Measurements from ENCODE around the gene ABCC3.

The ABCC3 gene

DNA sequence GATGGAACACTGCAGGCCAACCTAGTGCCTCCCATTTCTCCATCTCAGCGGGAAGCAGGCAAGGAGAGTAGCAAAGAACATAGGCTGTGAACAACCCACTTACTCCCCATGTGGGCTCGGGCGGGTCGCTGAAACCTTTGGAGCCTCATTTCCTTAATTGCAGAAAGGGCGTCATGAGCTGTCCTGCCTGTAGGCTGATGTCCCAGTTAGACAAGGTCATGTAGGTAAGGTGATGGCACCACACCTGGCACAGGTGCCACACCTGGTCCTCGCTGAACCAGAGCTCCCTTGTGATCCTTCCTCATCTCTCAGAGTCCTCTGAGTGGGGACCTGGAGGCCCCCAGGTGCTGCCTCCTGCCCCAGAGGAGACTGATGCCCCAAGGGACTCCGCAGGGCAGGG is 22.9 kb downstream of the ABCC3 start:
- peaks cover 6% of the 10 kb centered on the region for H3K9me3 Mint-ChIP-seq
- peaks cover 2% of the 10 kb centered on the region for H3K27me3 Mint-ChIP-seq (ENCODE audit: low read depth)
- DNase-seq (ENCODE audit: low spot score): no peak
- no peaks in the 10 kb centered on the region for H3K36me3 Mint-ChIP-seq (ENCODE audit: low read depth)
- H3K4me3 Mint-ChIP-seq: no peak overlapping the region
- H3K27ac Mint-ChIP-seq: no peak overlapping the region
- peaks cover 15% of the 10 kb centered on the region for H3K4me1 Mint-ChIP-seq (ENCODE audit: low read depth)

DNA sequence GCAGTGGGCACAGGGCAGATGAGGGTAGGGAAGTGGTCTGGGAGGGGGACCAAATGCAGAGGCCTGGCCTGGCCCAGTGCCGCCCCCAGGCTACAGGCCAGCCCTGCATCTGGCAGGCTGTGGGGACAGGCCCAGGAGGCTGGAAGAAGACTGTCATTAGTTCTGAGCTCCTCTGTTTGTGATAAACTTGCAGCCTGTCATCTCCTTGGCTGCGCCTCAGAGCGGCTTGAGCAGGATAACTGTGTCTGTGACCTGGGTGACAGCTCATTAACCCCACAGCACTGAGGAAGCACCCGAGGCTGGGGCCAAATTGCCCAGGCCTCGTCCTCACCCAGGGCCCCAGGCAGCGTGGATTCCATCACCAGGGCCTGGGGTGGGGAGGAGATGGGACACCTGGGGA is 23.9 kb downstream of the ABCC3 start:
- Mint-ChIP-seq H3K9me3 (peaks cover 6% of the 10 kb centered on the region), H3K4me3 (no peak overlapping the region), H3K4me1 (ENCODE audit: low read depth) (peaks cover 15% of the 10 kb centered on the region), H3K27me3 (ENCODE audit: low read depth) (no peaks in the 10 kb centered on the region), H3K27ac (no peak overlapping the region), H3K36me3 (ENCODE audit: low read depth) (no peaks in the 10 kb centered on the region)
- no peak for DNase-seq (ENCODE audit: low spot score)

DNA sequence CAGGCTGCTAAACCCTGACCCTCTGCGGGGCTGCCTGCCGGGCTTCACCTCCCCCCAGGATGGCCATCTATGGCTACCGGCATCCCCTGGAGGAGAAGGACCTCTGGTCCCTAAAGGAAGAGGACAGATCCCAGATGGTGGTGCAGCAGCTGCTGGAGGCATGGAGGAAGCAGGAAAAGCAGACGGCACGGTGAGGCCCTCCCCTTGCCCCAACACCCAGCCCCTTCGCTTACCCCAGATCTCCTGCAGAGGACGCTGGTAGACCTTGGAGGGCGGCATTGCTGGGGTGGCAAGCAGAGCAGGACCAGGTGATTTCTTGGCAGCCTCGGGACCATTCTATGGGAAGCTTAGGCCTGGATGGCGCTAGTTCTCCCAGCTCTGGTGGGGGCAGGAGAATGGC is 24.5 kb downstream of the ABCC3 start:
- Mint-ChIP-seq H3K4me1 (ENCODE audit: low read depth) (peaks cover 15% of the 10 kb centered on the region), H3K27me3 (ENCODE audit: low read depth) (no peaks in the 10 kb centered on the region), H3K4me3 (no peak overlapping the region), H3K9me3 (peaks cover under 1% of the 10 kb centered on the region), H3K36me3 (ENCODE audit: low read depth) (no peaks in the 10 kb centered on the region), H3K27ac (no peak overlapping the region)
- DNase-seq (ENCODE audit: low spot score): no peak

DNA sequence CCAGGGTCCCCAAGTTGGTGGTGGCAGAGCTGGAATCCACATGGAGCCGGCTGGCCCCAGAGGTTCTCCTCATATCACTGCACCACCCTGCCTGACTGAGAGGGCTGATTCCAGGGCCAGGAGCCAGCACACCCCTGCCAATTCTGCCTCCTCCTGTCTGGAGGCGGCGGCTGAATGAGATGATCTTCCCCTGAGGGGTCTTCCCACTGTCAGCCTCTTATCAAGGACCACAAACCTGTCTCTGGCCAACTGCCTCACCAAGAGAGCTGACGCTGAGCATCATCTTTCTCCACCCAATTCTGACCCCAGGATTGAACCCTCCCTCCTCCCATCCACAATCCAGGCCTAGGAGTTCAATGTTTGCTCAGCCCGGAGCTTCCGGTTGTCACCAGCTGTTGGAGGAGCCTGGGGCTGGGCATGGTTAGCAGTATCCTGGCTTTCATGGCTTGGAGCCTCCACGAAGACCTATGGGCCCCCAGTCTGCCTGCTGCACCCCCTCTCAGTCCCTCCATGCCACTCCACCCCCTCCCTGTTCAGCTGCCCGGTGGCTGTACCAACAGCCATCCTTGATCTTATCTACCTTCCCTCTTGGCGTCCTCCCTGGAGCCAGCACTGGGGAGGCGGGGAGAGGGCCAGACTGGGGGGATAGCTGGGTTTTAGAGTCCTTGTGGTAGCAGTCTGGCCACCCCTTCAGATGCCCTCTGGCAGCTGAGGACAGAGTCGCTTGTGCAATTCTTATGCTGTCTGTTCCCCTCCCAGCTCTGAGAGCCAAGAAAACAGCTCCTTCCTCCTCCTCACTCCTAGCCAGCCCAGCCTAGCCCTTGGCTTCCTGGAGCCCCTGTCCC is 25.6 kb downstream of the ABCC3 start:
- no peak overlapping the region for H3K27ac Mint-ChIP-seq
- no peaks in the 10 kb centered on the region for H3K9me3 Mint-ChIP-seq
- DNase-seq (ENCODE audit: low spot score): no peak
- H3K36me3 Mint-ChIP-seq (ENCODE audit: low read depth): no peaks in the 10 kb centered on the region
- H3K4me3 Mint-ChIP-seq: no peak overlapping the region
- peaks cover 15% of the 10 kb centered on the region for H3K4me1 Mint-ChIP-seq (ENCODE audit: low read depth)
- H3K27me3 Mint-ChIP-seq (ENCODE audit: low read depth): no peaks in the 10 kb centered on the region

DNA sequence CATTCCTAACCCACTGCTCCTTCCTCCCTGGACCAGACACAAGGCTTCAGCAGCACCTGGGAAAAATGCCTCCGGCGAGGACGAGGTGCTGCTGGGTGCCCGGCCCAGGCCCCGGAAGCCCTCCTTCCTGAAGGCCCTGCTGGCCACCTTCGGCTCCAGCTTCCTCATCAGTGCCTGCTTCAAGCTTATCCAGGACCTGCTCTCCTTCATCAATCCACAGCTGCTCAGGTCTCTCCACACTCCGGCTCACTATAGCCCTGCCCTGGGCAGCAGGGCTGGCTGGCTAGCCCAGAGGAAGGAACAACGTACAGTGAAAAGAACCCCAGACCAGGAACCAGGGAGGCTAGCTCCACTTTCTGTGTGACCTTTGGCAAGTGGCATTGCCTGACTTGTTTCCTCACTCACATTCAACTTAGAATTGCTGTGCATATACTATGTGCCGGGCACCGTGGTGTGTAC is 26.2 kb downstream of the ABCC3 start:
- no peak for DNase-seq (ENCODE audit: low spot score)
- Mint-ChIP-seq H3K36me3 (ENCODE audit: low read depth) (no peaks in the 10 kb centered on the region), H3K4me3 (no peak overlapping the region), H3K9me3 (no peaks in the 10 kb centered on the region), H3K4me1 (ENCODE audit: low read depth) (peaks cover 15% of the 10 kb centered on the region), H3K27ac (peak overlapping the region; percentile 24), H3K27me3 (ENCODE audit: low read depth) (no peaks in the 10 kb centered on the region)

DNA sequence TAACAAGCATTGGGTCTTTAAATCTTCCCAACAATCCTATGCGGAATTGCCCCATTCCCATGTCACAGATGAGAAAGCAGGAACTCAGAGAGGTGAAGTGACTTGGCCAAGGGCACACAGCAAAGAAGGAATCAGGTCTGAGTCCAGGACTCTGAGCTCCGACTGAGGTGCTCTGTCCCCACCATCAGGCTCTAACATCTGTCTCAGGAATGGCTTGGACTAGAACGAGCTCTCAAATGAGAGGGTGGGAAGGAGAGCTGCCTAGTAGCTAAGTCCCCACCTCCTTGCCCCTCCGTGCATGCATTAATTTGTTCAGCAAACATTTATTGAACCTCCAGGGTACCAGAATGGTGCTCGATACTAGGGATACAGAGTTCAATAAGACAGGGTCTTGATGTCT is 26.7 kb downstream of the ABCC3 start:
- no peaks in the 10 kb centered on the region for H3K27me3 Mint-ChIP-seq (ENCODE audit: low read depth)
- H3K27ac Mint-ChIP-seq: peak overlapping the region; percentile 86
- peaks cover 15% of the 10 kb centered on the region for H3K4me1 Mint-ChIP-seq (ENCODE audit: low read depth)
- no peak for DNase-seq (ENCODE audit: low spot score)
- no peaks in the 10 kb centered on the region for H3K36me3 Mint-ChIP-seq (ENCODE audit: low read depth)
- peak overlapping the region; percentile 52 for H3K4me3 Mint-ChIP-seq
- no peaks in the 10 kb centered on the region for H3K9me3 Mint-ChIP-seq

DNA sequence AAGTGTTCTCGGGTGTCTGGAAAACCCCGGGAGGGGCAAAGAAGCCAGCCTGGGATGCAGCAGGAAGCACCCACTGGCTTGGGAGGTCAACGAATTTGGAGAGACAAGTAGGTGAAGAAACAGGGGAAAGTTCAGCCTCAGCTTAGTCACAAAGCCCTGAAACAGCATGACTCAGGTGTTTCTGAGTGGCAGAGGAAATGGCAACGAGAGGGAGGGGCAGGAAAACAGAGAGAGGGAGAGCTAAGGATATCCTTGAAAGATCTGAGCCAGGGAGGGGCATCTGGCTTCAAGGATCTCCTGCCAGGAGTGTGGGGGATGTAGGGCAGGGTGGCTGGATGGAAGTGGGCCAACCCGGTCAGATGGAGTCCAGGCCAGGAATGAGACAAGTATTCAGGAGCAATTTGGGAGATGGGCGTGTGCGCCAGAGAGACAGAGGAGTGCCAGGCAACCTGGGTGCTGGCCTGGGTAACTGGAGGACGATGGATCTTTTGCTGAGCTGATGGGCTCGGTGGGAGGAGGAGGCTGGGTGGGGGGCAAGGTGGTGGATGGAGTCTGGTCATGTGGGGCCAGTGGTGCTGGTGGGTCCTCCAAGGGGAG is 27.2 kb downstream of the ABCC3 start:
- H3K27me3 Mint-ChIP-seq (ENCODE audit: low read depth): no peaks in the 10 kb centered on the region
- peaks cover 15% of the 10 kb centered on the region for H3K4me1 Mint-ChIP-seq (ENCODE audit: low read depth)
- peak overlapping the region; percentile 52 for H3K4me3 Mint-ChIP-seq
- DNase-seq (ENCODE audit: low spot score): peak; percentile 35
- H3K27ac Mint-ChIP-seq: peak overlapping the region; percentile 86
- H3K36me3 Mint-ChIP-seq (ENCODE audit: low read depth): no peaks in the 10 kb centered on the region
- H3K9me3 Mint-ChIP-seq: no peaks in the 10 kb centered on the region

DNA sequence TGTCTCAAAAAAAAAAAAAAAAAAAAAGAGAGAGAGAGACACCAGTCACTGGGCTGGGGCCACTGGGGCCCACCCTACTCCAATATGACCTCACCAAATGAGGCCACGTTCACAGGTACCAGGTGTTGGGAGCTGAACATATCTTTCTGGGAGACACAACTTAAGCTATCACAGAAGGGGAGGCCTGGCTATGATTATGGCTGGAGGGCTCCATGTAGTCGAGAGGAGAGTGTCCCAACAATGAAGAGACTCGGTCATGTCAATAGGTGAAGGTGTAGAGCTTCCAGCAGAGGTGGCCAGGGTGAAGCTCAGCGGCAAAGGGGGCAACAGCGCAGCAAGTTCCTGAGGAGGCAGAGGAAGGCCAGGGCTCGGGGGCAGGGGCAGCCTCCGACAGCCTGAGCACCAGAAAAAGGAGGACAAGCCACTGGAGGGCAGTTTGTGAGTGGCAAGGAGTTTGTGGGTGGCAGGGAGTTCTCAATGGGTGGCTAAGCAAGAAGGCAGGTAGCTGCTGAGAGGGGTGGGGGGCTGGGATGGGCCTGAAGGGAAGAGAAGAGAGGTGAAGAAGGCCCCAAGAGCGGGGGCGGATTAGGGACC is 28.0 kb downstream of the ABCC3 start:
- H3K4me1 Mint-ChIP-seq (ENCODE audit: low read depth): peaks cover 15% of the 10 kb centered on the region
- H3K4me3 Mint-ChIP-seq: no peak overlapping the region
- no peaks in the 10 kb centered on the region for H3K36me3 Mint-ChIP-seq (ENCODE audit: low read depth)
- no peaks in the 10 kb centered on the region for H3K9me3 Mint-ChIP-seq
- DNase-seq (ENCODE audit: low spot score): no peak
- peak overlapping the region; percentile 86 for H3K27ac Mint-ChIP-seq
- H3K27me3 Mint-ChIP-seq (ENCODE audit: low read depth): no peaks in the 10 kb centered on the region

DNA sequence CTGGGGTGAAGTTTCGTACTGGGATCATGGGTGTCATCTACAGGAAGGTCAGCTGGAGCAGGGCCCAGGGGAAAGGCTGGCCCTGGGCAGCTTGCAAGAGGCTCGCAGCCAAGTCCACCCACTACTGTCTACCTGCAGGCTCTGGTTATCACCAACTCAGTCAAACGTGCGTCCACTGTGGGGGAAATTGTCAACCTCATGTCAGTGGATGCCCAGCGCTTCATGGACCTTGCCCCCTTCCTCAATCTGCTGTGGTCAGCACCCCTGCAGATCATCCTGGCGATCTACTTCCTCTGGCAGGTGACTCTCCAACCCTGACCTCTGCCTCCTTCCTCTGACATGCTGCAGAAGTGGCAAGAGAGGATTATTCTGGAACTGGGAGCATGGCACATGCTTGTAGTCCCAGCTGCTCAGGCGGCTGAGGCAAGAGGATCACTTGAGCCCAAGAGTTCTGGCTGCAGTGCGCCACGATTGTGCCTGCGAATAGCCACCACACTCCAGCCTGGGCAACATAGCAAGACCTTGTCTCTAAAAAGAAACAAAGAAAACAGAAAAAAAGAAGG is 29.2 kb downstream of the ABCC3 start:
- Mint-ChIP-seq H3K4me3 (no peak overlapping the region), H3K4me1 (ENCODE audit: low read depth) (peaks cover 15% of the 10 kb centered on the region), H3K9me3 (no peaks in the 10 kb centered on the region), H3K27me3 (ENCODE audit: low read depth) (no peaks in the 10 kb centered on the region), H3K36me3 (ENCODE audit: low read depth) (no peaks in the 10 kb centered on the region), H3K27ac (no peak overlapping the region)
- no peak for DNase-seq (ENCODE audit: low spot score)

DNA sequence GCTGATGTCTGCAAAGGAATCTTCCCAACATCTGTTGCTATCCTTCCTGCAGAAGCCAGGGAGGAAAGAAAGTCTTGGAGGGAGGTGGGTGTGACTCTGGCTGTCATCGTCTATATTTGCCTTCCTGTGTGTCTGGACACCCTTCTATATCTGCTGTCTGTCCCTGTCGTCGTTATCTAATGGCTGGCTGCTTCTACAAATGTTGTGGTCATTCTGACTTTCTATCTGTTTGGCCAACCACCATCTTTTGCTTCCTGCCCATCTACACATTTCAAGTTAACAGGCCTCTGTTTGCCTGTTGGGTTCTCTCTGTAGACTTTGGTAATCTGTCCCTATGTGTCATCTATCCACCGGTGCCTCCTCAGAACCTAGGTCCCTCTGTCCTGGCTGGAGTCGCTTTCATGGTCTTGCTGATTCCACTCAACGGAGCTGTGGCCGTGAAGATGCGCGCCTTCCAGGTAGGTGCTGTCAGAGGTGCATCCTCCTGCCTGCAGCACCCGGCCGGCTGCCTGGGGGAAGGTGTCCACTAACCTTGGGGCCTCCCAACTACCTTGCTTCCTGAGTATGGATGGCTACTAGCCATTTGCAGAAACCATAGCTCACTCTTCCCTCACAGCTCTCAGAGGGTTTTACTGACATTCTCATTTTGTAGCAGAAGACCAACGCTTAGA is 30.2 kb downstream of the ABCC3 start:
- no peak for DNase-seq (ENCODE audit: low spot score)
- Mint-ChIP-seq H3K36me3 (ENCODE audit: low read depth) (no peaks in the 10 kb centered on the region), H3K27me3 (ENCODE audit: low read depth) (no peaks in the 10 kb centered on the region), H3K4me3 (no peak overlapping the region), H3K27ac (no peak overlapping the region), H3K9me3 (no peaks in the 10 kb centered on the region), H3K4me1 (ENCODE audit: low read depth) (peaks cover 15% of the 10 kb centered on the region)

DNA sequence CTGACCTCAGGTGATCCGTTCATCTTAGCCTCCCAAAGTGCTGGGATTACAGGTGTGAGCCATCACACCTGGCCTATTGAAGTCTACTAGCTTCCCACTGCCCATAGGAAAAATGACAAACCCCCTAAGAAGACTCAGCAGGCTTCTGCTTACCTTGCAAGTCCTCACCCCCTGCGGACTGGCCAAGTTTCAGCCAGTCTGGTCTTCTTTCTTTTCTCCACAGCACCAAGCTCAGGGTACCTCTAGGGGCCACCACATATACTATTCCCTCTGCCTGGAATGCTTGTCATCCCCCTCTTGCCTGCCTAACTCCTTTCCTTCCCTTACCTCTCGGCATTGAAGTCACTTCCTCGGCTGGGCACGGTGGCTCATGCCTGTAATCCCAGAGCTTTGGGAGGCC is 31.2 kb downstream of the ABCC3 start:
- H3K4me3 Mint-ChIP-seq: no peak overlapping the region
- no peak for DNase-seq (ENCODE audit: low spot score)
- H3K27ac Mint-ChIP-seq: no peak overlapping the region
- no peaks in the 10 kb centered on the region for H3K9me3 Mint-ChIP-seq
- no peaks in the 10 kb centered on the region for H3K27me3 Mint-ChIP-seq (ENCODE audit: low read depth)
- peaks cover 14% of the 10 kb centered on the region for H3K4me1 Mint-ChIP-seq (ENCODE audit: low read depth)
- H3K36me3 Mint-ChIP-seq (ENCODE audit: low read depth): no peaks in the 10 kb centered on the region

DNA sequence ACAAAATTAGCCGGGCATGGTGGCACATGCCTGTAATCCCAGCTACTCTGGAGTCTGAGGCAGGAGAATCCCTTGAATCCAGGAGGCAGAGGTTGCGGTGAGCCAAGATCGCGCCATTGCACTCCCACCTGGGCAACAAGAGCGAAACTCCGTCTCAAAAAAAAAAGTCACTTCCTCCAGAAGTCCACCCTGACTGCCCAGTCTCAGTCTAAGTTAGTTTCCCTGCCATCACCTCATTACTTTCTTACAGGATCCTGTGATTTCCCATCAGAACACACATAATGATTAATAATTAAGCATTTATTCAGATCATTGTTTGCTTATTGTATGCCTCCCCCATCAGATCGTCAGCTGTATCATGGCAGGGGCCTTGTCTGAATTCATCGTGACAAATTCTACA is 31.6 kb downstream of the ABCC3 start:
- H3K4me3 Mint-ChIP-seq: no peak overlapping the region
- no peak for DNase-seq (ENCODE audit: low spot score)
- H3K4me1 Mint-ChIP-seq (ENCODE audit: low read depth): peaks cover 9% of the 10 kb centered on the region
- H3K36me3 Mint-ChIP-seq (ENCODE audit: low read depth): no peaks in the 10 kb centered on the region
- H3K9me3 Mint-ChIP-seq: no peaks in the 10 kb centered on the region
- no peaks in the 10 kb centered on the region for H3K27me3 Mint-ChIP-seq (ENCODE audit: low read depth)
- no peak overlapping the region for H3K27ac Mint-ChIP-seq

DNA sequence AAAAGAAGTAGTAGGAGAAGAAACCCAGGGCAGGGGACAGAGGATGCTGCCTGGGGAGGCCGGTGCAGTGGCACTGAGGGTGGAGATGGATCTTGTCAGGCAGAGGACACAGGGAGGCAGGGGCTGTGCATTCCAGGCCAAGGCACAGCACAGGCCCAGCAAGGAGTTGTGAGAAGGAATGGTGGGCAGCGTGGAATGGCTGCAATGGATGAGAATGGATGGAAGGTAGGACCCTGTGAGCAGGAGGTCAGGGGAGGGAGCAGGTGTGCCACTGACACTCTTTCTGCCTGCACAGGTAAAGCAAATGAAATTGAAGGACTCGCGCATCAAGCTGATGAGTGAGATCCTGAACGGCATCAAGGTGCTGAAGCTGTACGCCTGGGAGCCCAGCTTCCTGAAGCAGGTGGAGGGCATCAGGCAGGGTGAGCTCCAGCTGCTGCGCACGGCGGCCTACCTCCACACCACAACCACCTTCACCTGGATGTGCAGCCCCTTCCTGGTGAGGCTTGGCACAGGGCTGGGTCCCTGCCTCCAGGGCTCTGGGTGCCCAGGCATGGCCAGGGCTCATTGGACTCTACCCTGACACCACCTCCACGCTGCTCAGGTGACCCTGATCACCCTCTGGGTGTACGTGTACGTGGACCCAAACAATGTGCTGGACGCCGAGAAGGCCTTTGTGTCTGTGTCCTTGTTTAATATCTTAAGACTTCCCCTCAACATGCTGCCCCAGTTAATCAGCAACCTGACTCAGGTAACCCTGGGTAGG is 32.8 kb downstream of the ABCC3 start:
- no peak overlapping the region for H3K4me3 Mint-ChIP-seq

More for the DNA sequence above, 32.8 kb downstream of the ABCC3 start:
- Mint-ChIP-seq H3K36me3 (ENCODE audit: low read depth) (no peaks in the 10 kb centered on the region), H3K4me1 (ENCODE audit: low read depth) (no peaks in the 10 kb centered on the region), H3K27ac (no peak overlapping the region), H3K9me3 (no peaks in the 10 kb centered on the region), H3K27me3 (ENCODE audit: low read depth) (no peaks in the 10 kb centered on the region)
- no peak for DNase-seq (ENCODE audit: low spot score)

All from T-helper 2 cell treated with Interferon-gamma antibody and Interleukin-4, amounts not matched to agents 5 μg/mL and 100 μg/mL, for 36 hours (primary cell).